T47D (cell line): ENCODE measurements around the gene ELAVL3.
"Not testable (repeated sequence)": the region's sequence is repeated elsewhere in the genome, so short reads cannot be mapped to it uniquely, and the experiment has no call there.

Experiments used
- DNase-seq, 2 experiments: peaks; one replicate each; pipeline versions ENCODE4 v3.0.0 to v3.0.0-alpha.2; 2011 to 2012; ENCODE audit warnings: low read depth in 1 of 2, low spot score in 1 of 2
- JUND ChIP-seq: IDR thresholded peaks from 2 replicates; pipeline ENCODE4 v1.6.1; 2012; ENCODE audit warnings: low read depth
- in situ Hi-C: cut with HindIII; loops from 2 replicates; pipeline ENCODE4 v1.10.0; 2016; ENCODE audit warnings: low sequenced_read_pairs, low pct_unique_long_range_greater_than_20kb

ELAVL3 gene

DNA sequence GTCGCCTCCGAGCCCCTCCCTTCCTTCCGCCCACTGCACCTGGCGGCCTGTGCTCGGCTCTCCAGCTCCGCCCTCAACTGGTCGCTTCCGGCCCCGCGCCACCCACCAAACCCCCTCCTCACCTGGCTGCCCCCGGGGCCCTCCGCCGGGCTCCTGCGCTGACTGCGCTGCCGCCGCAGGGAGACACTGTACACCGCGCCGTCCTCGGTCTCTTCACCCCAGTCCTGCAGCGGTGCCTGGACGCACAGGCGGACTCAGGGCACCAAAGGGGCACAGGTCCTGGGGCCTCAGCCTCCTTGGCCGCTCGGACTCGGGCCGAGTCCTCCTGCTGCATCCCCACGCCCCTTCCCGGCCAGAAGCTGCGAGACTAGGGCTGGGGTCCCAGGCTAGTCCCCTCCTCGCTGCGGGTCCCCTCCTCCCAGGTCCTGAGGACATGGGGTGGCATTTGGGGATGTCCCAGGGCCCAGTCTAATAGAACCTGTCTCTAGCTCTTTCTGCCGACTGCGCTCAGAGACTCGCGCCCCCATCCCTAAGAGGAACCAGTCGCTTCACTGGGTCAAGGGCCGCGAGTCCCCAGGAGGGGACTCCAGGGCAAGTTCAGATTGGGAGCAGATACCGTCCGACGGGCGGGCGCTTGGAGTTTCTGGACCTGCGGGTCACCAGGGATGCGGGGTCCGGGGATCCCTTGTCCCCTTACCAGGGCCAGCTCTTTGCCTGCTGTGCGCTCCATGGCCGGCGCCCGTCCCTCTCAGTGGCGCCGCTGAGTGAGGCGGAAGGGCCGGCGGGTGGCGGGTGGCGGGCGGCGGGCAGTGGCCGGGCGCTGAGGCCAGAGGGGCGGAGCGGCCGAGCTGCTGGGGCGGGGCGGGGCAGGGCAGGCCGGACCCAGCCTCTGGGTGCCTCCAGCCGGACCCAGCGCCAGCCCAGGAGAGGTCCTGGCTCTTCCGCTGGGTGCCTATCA, 62.0 kb downstream of the ELAVL3 start, which contains the start of gene RGL3:
RGL3 (minus strand) TSS at position 766 of the 958 bp plus-strand sequence; CDS start at position 730, 36 bp downstream.
- in situ Hi-C loops = no loop called here
- DNase-seq = peak; percentile 64 to 68
- TF ChIP-seq JUND = no peak

DNA sequence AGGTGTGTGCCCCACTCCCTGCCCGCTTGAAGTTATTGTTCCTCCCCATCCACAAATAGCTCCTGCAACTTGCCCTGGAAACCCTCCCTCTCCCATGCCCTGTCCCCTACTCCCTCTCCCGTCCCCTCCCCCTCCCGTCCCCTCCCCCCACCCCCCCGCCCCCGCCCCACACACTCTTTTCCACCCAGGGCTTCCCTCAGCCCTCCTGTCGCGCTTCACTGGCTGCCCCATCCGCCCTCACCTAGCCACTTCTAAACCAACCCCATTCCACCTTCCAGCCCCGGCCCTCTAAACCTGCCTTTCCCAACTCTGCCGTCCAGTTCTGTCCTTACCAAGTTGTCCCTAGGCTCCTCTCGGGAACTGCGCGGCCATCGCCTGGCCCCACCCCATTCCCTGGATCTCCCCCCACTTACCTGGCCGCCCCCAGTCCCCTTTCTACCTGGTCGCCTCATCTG, 62.7 kb downstream of the ELAVL3 start:
- no peak for DNase-seq
- in situ Hi-C loops = no loop called here
- no peak for TF ChIP-seq JUND

DNA sequence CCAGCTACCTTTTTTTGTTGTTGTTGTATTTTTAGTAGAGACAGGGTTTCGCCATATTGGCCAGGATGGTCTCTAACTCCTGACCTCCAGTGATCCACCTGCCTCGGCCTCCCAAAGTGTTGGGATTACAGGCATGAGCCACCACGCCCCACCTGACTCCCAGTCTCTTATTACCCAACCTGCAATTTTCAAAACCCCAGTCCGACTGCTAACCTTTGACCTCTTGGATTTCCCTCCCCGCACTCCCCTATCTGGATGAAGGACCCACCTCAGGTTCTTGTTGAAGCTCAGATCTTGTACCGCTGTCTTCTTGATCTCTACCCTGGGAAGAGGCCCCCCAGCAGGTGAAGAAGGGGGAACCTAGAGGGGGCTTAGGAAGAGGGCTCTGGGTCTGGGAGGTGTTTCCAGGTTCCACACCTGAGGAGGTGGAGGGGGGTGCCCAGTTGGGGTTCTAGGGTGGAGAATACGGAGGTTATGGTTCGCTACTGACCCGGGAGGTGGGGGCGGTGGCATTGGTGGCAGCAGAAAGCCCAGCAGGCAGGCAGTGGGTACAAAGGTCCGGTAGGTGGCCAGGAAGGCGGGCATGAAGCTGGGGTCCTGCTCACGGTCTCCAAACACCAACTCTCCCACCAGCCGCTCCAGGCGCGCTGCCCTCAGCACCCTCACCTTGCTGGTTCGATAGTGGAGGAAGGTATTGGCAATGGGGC, 64.3 kb downstream of the ELAVL3 start:
- TF ChIP-seq JUND = no peak
- in situ Hi-C loops = no loop called here

DNA sequence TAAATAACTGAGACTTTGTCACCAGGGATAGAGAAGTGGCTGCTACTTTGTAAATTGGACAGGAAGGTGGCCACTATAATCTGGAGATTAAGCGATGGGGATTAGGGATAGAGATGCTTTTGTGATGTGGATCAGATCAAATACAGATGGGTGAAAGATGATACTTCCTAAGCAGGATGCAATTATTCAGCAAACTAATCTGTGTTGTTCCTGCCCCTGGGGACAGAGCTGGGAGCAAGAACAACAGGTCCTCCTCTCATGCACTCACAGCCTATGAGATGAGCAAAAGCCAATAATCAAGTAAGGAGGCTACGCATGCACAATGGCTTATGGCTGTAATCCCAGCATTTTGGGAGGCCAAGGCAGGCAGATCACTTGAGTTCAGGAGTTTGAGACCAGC, 66.3 kb downstream of the ELAVL3 start:
- in situ Hi-C loops = no loop called here
- DNase-seq = no peak
- TF ChIP-seq JUND = no peak

More for the DNA sequence above, 64.3 kb downstream of the ELAVL3 start:
- no peak for DNase-seq

DNA sequence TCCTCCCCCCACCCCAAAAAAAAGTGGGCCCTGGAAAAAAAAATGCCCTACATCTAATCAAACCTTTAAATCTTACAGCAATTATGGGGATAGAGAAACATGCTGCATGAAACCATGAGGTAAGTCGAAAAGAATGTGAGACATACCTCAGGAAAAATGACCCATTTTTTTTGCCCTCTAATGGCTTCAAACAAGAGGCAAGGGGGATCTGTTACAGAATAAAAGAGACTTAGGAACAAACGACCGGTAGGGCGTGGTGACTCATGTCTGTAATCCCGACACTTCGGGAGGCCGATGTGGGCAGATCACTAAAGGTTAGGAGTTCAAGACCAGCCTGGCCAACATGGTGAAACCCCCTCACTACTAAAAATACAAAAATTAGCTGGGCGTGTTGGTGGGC, 70.2 kb downstream of the ELAVL3 start:
- no peak for TF ChIP-seq JUND
- DNase-seq = no peak
- in situ Hi-C loops = no loop called here

- TF ChIP-seq JUND = no peak
- DNase-seq = no peak
- in situ Hi-C loops = no loop called here
Measured at GRCh38 chr19:11408591-11408990, 72.3 kb downstream of the ELAVL3 start.

DNA sequence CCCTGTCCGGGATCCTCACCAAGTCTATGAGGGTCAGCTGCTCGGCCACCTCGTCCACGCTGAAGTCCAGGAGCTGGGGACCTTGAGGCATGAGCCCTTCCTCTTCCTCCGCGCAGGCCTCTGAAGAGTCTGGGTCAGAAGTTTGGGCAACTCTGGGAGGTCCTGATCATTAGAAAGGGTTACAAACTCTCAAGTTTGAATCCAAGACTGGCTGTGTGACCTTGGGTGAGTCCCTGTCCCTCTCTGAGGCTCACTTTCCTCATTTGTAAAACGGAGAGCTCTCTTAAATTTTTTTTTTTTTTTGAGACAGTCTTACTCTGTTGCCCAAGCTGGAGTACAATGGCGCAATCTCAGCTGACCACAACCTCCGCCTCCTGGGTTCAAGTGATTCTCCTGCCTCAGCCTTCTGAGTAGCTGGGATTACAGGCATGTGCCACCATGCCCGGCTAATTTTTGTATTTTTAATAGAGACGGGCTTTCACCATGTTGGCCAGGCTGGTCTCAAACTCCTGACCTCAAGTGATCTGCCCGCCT, 74.1 kb downstream of the ELAVL3 start:
- in situ Hi-C loops, DNase-seq: not testable (repeated sequence)

DNA sequence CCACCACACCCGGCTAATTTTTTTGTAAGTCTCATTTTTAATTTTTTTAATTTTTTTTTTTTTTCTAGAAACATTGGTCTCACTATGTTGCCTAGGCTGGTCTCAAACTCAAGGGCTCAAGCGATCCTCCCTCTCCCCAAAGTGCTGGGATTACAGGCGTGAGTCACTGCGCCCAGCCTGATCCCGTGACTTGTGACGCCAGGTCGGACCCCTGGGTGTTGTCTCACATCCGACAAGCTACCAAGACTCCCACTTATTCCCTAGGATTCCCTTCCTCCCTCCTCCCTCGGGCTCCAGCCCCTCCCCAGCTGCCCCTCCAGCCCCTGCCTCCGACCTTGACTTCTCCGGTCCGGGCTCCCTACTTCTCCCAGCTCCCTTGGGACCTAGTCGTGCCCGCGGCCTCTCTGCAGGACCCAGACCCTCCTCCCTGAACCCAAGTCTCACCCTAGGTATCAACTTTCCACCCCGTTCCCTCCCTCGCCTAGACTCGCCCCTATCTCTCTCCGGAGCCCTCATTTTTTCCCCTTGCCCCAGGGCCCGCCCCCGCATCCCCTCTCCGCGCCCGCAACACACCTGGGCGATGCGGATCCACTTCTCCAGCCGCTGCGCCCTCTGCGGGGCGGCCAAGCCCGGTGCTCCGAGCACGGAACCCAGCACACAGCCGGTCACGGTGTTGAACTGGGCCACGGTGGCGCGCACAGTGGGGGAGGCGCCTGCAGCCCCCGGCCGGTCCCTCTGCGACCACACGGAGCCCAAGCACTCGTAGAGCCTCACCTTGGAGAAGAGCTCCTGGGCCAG, 74.8 kb downstream of the ELAVL3 start:
- no peak for DNase-seq

GRCh38 chr19:11404588-11405222, 76.1 kb downstream of the ELAVL3 start:
- TF ChIP-seq JUND = no peak
- in situ Hi-C loops = no loop called here
- DNase-seq = no peak

More for the DNA sequence above, 74.8 kb downstream of the ELAVL3 start:
- TF ChIP-seq JUND = no peak
- in situ Hi-C loops = no loop called here

DNA sequence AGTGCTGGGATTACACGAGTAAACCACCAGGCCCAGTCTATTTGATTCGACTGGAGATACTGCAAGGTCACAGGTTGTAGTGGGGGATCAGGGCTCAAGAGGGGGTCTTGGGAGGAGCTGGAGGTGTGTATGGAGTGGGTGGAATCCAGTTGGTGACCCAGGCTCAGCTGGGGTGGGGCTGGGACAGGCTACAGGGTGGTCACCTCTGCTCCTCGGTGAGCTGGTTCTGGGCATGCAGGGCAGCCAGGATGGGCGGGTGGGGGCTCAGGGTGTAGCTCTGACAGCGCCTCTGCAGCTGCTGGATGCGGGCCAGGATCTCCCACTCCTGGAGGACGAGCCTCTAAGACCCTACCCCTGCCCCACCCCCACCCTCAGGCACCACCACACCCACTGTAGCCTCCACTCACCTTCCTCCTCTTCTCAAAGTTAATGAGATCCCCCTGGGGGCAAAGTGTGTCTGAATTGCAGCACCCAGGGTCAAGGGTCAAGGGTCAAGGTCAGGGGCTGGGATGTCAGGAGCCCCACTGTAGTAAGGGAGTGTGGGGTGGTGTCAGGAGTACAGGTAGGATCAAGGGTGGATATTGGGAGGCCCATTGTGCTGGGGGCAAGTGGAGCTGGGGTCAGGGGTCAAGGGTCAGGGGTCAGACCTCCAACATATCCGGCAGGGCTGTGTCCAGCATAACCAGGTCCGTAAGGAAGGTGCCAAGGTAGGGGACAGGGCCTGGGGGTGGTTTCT, 78.9 kb downstream of the ELAVL3 start:
- no peak for TF ChIP-seq JUND
- DNase-seq = no peak
- in situ Hi-C loops = no loop called here
